COLO829 (cell line): Measurements from ENCODE around the gene EHF.
"Not testable (repeated sequence)": the region's sequence is repeated elsewhere in the genome, so short reads cannot be mapped to it uniquely, and the experiment has no call there.

ENCODE experiments used
- DNase-seq: peaks from one replicate; pipeline ENCODE4 v3.0.0; 2012; ENCODE audit warnings: low spot score

The EHF gene

DNA sequence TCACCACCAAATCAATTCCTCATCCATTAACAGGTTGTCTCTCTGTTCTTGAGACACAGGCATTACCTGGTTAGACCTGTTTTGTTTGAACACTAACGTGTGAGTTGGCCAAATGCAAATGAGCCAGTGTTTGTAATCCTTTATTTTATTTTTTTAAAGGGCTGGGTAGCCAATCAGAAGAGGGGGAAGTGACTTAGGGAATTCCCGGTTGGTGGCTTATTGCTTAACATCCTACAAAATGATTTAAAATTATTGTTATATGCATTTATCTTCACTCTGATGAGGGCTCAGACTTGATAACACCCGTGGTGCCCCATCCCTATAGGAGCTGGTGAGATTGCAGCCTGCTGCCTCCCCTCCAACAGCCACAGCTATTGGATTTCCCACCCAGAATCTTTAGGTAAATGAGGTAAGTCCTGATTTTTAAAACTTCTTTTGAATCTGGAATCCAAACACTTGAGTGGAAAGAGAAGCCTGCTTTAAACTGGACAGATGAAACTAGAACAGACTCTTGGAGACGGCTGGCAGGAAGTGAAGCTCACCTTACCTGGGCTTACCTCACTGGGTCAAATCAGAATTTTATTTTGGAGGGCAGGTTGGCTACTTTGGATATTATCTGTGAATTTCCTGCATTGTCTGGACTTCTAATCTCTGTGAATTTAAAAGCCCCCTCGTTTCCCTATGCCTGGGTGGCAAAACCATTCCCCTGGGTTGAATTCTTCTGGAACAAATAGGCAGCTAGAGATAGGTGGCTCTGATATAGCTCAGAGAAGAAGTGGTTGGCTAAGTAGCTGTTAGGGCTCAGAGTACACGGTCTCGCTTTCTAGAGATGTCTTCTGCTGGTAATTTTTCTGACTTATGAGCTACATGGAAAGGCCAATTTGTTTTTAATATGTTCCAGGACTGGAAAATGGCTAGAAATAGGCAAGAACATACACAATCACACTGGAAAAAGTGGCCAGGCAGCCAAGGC is at the start of gene EHF:
TSS of gene EHF (plus strand) at position 274 of the 973 bp plus-strand sequence. CDS start 21,538 bp downstream, outside the sequence.
- no peak for DNase-seq

DNA sequence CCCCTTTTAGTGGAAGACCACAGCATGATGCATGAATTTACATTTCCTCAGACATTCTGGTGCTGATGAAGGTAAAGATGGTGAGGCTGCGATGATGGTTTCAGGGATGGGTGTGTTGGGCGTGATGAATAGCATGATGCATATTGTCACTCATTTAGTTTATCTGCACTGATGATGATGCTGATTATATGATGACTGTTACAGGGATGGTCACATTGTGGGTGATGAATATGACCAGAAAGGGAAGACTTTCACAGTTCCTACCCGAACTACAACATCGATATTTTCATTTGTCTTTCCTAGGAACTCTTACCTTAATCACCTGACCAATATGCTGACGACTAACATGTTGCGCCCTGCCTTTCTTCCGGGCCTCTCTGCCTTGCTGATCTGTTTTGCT is 47.4 kb upstream of the EHF start:
- DNase-seq, result no peak

DNA sequence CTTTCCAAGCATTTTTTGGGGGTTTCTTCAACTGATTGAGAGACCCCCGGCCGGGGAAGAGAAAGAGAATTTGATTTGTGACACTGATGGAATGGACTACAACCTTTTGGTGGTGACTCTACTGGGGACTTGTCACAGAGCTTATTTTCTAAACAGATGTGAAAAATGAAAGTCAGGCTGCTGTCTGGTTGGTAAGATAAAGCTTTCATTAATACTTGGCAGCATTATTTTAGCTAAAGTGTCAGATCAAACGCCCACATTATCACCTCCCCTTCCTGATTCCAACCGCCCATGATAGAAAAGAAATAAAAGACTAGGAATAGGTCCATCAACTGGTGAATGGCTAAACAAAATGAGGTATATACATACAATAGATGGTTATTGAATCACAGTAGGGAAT is 45.6 kb upstream of the EHF start:
- no peak for DNase-seq

DNA sequence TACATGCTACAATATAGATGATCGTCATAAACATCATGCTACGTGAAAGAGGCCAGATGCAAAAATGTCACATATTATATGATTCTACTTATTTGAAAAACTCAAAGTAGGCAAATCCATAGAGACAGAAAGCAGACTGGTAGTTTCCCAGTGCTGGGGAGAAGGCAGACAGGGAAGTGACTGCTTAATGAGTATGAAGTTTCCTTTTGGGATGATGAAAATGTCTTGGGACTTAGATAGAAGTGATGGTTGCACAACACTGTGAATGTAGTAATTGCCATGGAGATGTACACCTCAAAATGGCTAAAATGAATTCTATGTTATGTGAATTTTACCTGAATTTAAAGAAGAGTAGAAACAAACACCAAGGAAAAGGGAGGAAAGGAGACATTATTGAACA is 45.2 kb upstream of the EHF start:
- no peak for DNase-seq

DNA sequence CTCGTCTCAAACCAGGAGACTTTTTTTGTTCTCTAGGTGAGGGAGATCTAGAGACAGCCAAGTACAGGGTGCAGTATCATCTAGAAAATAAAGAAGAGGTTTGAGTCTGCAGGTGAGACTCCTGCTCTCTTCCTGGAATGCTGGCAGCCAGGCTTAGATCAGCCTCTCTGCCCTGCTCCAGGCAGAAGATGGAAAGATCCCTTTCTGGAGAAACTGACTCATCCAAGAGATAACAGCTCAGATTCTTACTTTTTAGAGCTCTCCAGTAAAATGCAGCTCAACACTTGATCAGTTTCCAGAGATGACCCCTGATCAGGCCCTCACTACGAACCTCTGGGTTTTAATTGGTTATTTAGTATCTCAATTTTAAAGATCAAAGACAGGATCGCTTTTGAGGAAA is 44.6 kb upstream of the EHF start:
- DNase-seq, result no peak

DNA sequence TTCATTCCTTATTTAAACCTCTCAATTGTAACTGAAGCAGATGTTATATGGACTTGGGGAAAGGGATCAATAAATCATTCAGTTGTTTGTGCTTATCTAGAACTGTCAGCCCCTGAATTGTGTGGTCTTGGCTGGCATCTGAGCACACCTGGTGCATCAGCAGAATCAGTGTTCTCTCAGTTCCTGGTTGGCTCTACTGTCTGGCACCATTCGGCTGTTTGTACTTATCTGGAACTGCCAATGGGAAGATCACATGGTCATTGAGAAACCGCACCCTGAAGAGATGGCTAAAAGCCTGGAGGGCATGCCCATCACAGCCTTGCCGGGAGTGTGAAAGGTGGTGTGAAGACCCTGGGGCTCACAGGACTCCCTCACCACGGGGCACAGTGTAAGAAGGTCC is 37.1 kb upstream of the EHF start:
- DNase-seq, result no peak

DNA sequence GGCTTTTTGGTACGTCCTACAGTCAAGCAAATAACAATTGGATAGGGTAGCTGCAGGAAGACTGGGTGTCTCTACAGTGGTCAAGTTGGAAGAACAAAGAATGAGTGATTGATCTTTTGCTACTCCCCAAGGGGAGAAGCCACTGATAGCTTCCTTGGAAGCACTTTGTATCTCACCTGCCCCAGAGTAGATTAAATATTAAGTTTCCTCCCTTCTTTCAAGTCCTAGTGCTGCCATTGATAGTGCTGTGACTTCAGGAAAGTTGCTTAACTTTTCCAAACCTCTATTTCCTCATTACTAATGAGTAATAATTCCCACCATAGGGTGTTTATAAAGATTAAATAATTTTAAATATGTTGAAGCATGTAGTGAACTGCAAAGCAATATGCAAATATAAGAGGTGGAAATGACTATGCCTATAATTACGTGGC is 35.6 kb upstream of the EHF start:
- DNase-seq, result no peak

DNA sequence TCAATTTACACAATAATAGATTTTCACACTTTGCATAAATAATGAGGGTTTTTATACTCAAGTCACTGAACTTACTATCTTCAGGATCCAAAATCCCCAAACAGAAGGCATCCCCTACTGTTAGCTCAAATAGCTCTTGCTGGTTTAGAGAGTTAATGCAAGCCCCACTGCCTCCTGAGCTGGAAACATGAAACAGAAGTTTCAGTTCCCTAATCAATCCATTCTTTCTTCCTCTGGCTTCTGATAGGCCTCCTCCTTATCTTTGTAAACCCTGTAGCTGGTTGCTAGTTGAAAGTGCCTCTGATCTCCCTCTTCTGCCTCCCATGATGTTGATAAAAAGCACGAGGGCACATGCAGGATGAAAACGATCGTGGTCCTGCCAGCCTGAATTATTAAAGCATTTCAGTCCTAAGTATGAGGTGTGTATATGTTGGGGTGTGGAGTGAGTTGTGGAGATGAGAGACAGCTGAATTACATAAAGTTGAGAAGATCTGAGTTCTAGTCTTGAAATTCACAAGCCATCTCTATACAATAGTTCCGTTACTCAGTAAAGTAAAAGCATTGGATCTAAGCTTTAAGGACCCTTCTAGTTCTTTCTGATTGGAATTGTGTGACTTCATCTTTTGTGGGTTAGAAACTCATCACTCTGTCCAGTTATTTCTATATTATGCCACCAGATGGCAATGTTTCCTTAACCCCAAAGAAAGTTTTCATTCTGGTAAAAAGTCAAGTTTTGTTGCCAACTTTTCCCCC is 35.0 kb upstream of the EHF start:
- peak; percentile 86 for DNase-seq

DNA sequence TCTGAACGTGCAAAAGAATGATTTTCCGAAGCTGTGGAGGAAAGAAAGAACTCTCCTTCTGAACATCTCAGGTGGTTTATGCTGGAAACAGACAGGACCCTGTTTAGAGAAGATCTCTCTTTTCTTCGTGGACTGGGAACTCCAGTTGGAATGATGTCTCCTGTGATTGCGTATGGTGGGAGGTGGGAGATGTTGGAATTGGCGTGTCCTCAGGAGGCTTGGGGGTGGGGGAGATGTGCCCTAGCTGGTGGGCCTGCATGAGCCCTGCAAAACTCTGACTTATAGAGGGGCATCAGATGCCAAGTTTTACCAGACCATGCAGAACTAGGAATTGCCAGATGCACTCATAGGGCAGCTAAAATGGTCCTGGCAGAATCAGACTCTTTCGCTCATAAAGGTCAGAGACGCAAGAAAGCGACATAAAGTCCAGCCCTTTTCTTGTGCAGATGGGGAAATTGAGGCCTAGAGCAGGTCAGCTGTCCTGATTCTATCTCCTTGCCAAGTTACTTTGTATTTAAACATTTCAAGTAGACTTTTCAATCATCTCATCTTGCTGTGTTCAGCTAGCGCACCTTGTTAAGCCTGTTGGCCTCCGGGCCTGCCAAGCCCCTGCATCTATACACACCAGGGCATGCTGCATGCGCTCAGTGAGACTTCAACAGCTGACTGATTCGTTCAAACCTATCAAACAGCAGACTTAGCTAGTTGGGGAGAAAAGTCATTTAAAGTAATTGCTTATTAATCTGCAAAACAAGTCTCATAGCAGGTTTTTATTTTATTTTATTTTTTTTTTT is 34.2 kb upstream of the EHF start:
- DNase-seq, result no peak

DNA sequence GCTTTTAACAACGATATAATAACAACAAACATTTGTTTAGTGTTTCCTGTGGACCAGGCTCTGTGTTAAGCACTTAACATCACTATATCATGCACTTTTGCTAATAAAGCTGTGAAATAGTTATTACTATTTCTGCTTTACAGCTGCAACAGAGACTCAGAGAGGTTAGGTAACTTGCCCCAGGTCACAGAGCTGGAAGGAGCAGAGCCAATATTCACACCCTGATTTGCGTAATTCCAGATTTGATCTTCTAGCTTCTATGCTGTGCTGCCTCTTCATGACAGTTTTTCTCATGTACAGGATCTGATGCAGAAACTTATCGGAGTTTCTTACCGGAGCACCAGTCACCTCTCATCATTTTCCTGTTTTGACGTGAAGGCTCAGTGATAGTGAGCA is 33.6 kb upstream of the EHF start:
- no peak for DNase-seq

DNA sequence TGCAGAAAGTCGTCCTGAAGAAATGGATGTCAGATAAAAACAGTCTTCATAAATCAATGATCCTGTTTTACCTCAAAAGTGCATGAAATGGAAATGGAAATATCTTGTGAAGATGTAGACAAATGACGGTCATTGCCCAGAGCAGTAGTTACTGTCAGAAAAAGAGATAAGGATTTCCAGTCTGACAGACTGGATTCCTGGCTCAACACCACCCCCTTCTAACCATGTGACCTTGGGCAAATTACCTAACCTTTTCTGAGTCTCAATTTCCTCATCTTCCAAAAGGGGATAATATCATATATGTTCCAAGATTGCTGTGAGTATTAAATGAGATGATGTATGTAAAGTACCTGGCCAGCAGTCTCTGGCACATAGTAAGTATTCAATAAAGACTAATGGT is 32.9 kb upstream of the EHF start:
- no peak for DNase-seq

DNA sequence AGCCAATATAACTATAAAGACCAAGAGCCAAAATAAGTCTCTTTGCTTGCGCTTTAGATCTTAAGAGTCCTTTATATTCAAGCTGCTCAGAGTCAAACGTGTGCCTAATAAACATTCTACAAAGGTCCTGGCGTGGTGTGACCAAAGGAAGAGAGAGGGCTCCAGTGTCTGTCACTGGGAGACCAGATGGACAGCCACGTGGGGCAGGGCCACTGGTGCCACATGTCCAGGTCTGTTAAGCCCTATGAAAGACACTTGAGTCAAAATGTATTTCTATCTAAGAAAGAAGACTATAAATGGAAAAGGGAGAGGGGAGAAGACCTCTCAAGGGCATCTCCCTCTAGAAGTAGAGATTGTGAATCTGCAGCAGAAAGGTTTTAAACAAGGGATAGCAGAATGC is 32.2 kb upstream of the EHF start:
- no peak for DNase-seq

DNA sequence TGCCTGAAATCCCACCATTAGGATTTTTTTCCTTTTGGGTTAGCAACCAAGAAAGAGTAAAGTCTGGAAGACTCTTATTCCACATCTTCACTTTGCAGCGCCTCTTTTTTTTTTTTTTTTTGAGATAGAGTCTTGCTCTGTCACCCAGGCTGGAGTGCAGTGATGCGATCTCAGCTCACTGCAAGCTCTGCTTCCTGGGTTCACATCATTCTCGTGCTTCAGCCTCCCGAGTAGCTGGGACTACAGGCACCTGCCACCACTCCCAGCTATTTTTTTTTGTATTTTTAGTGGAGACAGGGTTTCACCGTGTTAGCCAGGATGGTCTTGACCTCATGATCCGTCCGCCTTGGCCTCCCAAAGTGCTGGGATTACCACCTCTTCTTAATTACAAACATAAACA is 31.7 kb upstream of the EHF start:
- not testable (repeated sequence) for DNase-seq

DNA sequence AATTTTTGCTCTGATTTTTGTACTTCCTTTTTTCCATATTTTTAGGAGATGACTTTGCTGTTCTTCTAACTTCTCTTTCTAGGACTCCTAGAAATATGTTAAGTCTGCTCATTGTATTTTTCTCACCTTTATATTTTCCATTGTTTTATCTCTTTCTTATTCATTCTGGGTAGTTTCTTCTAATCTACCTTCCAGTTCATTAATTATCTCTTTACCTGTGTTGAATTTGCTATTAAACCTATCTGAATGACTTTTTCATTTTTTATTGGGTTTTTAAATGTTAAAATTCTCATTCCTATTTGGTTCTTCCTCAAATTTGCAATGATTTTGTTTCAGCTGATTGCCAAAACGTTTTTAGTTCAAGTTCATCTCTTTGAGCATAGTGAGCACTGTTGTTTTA is 27.8 kb upstream of the EHF start:
- DNase-seq, result no peak

DNA sequence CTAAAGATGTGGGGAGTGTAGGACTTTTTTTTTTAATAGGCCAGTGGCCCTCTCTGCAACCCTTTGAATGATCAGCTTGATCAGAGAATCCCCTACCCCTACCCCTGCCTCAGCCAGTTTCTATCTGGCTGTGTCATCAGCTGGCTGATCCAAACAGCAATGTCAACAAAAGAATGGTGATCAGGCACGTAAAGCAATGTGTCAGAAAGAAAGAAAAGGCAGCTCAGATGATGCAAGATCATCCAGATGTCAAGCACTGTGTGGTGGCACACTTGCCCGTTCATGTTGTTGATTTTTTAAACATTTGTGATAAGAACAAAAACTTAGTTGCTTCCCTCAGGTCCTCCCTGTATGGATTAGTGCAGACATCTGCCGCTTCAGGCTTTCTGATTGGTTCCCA is 26.3 kb upstream of the EHF start:
- DNase-seq, result no peak

DNA sequence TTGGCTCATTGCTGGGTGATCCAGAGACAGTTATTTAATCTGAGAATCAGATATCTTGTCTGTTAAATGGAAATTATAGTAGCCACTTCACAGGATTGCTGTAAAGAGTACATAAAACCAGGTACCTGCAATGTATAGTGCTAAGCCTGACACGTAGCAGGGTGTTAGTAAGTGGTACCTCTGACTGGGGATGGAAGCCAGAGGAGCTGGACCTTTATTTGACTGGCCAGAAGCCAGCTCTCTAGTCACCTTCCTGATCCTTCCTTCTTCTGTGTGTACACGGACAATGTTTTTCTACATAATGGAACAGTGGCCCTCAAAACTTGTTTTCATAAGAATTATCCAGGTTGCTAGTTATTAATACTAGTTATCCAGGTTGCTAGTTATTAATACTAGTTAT is 25.5 kb upstream of the EHF start:
- DNase-seq, result no peak

DNA sequence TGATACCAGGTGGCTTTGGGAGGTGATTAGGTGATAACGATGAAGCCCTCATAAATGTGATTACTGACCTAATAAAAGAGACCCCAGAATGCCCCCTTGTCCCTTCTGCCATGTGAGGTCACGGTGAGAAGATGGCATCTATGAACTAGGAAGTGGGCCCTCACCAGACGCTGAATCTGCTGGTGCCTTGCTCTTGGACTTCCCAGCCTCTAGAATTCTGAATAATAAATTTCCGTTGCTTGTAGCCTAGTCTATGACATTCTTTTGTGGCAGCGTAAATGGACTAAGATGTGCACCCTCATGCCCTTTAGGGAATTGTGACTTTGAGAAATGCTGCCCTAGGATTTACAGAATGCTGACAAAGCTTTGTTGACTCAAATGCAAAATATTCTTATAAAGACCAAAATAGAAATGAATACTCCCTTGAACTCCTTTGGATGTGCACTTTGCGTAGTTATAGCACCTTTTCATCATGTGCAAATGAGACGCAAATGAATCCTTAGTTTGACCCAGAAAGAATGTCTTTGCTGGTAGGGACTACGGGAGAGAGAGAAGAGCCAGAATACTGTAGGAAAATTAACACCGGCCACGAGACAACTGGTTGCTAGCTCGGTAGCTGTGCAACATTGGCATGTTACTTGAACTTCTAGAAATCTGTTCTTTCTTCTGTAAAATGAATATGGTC is 24.8 kb upstream of the EHF start:
- no peak for DNase-seq

DNA sequence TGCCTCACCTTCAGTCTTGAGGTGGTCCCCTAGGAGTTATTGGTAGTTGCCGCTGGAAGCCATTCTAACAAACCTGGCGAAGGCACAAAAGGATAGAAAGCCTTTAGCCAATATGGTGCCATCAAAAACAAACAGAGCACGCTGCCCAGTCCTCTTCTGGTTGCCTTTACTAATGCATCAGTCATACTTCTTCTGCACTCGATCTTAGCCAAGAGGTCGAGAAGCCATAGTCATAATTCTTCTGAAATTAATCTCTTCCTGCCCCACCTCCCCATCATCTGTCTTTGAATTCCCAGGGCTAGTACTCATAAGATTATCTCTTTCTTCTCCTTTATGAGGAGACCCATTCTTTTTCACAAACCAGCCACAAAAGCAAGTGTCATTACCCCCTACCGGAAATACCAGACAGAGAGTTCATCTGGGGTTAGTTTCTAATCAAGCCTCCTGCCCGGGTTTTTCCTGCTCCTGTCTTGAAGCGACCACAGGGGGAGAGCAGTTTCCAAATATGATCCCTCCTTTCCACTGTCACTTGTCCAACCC is 21.4 kb upstream of the EHF start:
- DNase-seq, result peak; percentile 97

DNA sequence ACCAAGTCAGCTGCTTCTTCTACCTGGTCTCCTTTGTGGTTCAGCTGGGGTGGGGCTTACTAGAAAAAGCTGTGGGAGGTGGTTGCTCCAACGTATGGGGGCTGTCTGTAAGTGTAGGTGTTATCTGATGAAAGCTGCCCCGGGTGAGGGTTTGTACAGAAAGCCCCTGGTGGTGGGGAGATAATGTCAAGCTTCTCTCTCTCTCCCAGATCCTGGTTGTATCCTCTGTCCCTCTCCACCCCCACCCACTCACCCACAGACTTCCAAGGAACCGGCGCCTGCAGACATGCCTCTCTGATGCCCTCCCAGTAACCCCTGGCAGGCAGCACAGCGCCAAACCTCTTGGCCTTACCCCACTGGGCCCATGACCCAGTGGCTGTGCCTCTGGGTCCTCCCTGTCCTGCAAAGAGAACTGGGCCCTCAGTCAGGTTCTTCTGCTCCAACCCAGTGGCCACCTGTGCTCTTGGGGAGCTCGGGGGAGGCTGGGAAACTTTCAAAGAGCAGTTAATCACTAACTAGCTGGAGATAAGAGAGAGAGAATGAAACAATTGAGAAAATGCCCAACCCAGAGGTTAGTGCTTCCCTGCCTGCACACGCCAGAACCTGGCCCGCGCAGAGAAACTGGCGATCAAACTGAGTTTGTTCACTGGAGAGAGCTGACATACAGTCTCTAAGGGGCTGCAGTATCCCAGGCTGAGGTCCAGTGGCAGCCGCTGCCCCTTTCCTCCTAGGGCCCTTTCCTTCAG is 20.4 kb upstream of the EHF start:
- DNase-seq, result peak; percentile 74

DNA sequence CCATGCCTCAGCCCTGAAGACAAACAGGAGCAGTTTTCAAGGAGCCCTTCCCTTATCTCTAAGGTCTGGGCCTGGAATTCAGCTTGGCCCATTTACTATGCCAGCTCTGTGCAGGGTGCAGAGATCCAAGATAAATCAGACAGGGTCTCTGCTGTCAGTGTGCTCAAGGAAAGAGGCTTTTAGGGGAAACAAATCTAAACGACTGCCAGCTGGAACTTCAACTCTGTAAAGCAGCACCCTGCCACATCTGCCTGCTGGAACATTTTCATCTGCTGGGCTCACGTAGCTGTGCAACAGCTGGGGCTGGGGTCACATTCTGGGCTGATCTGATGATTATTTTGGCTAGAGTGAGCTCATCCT is 19.8 kb upstream of the EHF start:
- no peak for DNase-seq

DNA sequence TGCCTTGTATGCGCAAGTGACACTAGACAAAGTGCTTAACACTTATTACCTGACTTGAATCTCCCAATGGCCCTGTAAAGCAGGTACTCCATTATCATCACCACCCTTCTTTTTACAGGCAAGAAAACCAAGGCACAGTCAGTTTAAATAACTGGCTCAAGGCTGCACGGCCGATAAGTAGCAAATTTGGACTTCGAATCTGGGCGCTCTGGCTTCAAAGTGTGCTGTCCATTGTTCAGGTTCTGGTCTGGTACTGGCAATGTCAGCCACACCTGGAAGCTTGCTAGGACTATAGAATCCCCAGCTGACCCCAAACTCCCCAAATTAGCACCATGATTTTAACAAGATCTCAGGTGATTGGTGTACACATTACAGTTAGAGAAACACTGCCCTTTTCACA is 19.3 kb upstream of the EHF start:
- DNase-seq, result no peak
